ENCODE measurements around the gene GNA15. TPM values are rescaled to one million over a fixed set of nuclear protein-coding genes. Genes with fewer than 3 reads are reported as not detected.

GNA15 gene
- total and polyA plus RNA-seq, 2 donors (not counting 3 experiments of a cell fraction or from before 2014, with no cell fraction given), result 0.17 TPM; not detected in 1

DNA sequence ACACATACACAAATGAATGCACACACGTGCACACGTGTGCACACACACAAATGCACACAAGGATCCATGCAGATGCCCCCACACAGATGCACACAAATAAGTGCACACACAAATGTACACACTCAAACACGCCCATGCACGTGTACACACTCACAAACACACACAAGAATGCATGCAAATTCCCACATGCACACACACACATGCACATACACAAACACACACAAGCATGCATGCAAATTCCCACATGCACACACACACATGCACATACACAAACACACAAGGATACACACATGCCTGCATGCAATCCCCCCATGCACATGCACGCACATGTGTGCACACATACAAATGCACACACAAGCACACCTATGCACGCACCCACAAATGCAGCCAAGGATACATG is 13.3 kb downstream of the GNA15 start:
- DNase-seq (ENCODE audit: low read depth, low spot score), result no peak
- Histone ChIP-seq H3K9ac (replicated peaks; ENCODE audit: extremely low read depth, insufficient read depth, low read length) (no peak overlapping the region), H3K27ac (ENCODE audit: insufficient read depth, low read depth, low read length) (no peak overlapping the region), H3K4me3 (replicated peaks in 1 of 3; ENCODE audit: insufficient read depth in 1 of 3, low read depth in 1 of 3, low read length in 3 of 3) (no peak overlapping the region), H4K20me1 (replicated peaks; ENCODE audit: control insufficient read depth, extremely low read depth, insufficient read depth, low read length) (no peaks in the 10 kb centered on the region), H3K9me3 (replicated peaks; ENCODE audit: control insufficient read depth, insufficient read depth, low read length) (no peaks in the 10 kb centered on the region), H3K4me1 (ENCODE audit: control insufficient read depth, extremely low read depth, insufficient read depth, low read length) (no peaks in the 10 kb centered on the region), H3K79me2 (ENCODE audit: control insufficient read depth, insufficient read depth, low read length) (no peaks in the 10 kb centered on the region), H3K4me2 (ENCODE audit: insufficient read depth, low read length) (no peak overlapping the region), H2AFZ (ENCODE audit: low read depth, low read length) (no peak overlapping the region), H3K9me1 (replicated peaks; ENCODE audit: control insufficient read depth, extremely low read depth, insufficient read depth, low read length) (no peaks in the 10 kb centered on the region), H3K36me3 (ENCODE audit: control insufficient read depth in 2 of 2, extremely low read depth in 1 of 2, insufficient read depth in 2 of 2, low read length in 2 of 2) (no peaks in the 10 kb centered on the region), H3K27me3 (ENCODE audit: control insufficient read depth in 2 of 2, insufficient read depth in 2 of 2, low read length in 2 of 2) (no peaks in the 10 kb centered on the region)
- no peak for TF ChIP-seq FOS (IDR thresholded peaks at IDR 0.05; ENCODE audit: borderline replicate concordance, insufficient read depth, low read length)
- TF ChIP-seq MYC (IDR thresholded peaks at IDR 0.05; ENCODE audit: low read depth, low read length), result no peak
- TF ChIP-seq, protein P1, sequence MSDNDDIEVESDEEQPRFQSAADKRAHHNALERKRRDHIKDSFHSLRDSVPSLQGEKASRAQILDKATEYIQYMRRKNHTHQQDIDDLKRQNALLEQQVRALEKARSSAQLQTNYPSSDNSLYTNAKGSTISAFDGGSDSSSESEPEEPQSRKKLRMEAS (IDR thresholded peaks at IDR 0.05; ENCODE audit: insufficient read depth, insufficient read length), result no peak
- TF ChIP-seq POLR2A (IDR thresholded peaks at IDR 0.05; ENCODE audit: low read depth, low read length), result no peak
- TF ChIP-seq, protein P2, sequence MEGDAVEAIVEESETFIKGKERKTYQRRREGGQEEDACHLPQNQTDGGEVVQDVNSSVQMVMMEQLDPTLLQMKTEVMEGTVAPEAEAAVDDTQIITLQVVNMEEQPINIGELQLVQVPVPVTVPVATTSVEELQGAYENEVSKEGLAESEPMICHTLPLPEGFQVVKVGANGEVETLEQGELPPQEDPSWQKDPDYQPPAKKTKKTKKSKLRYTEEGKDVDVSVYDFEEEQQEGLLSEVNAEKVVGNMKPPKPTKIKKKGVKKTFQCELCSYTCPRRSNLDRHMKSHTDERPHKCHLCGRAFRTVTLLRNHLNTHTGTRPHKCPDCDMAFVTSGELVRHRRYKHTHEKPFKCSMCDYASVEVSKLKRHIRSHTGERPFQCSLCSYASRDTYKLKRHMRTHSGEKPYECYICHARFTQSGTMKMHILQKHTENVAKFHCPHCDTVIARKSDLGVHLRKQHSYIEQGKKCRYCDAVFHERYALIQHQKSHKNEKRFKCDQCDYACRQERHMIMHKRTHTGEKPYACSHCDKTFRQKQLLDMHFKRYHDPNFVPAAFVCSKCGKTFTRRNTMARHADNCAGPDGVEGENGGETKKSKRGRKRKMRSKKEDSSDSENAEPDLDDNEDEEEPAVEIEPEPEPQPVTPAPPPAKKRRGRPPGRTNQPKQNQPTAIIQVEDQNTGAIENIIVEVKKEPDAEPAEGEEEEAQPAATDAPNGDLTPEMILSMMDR (IDR thresholded peaks at IDR 0.05; ENCODE audit: extremely low read depth in 1 of 2, insufficient read depth in 1 of 2, low read depth in 1 of 2, low read length in 2 of 2), result no peak
- no peak for TF ChIP-seq JUN (IDR thresholded peaks at IDR 0.05; ENCODE audit: borderline replicate concordance, insufficient read depth, insufficient read length, low read depth)
- no peak for TF ChIP-seq POLR2AphosphoS5 (IDR thresholded peaks at IDR 0.05; ENCODE audit: insufficient read depth, low read depth, low read length)
- no peak for TF ChIP-seq EZH2 (IDR thresholded peaks at IDR 0.05; ENCODE audit: borderline replicate concordance, low read depth, low read length, severe bottlenecking)
- no peak for TF ChIP-seq GATA2 (IDR thresholded peaks at IDR 0.05; ENCODE audit: insufficient read depth, insufficient read length, low read depth, low read length)
- BruUV-seq (replicated peaks), result no TSS peak
- ChIA-PET POLR2A (no interaction called here), CTCF (no interaction called here)
- dilution Hi-C loops (cut with MboI; ENCODE audit: extremely low pct_ligation_motif_present, low sequenced_read_pairs) (no loop called here), intact Hi-C loops (cut with micrococcal nuclease) (no loop called here)
- FAIRE-seq, result no peak

Measured in endothelial cell of umbilical vein (primary cell).